ENCODE results near the gene RELCH. TPM values are rescaled to one million over a fixed set of nuclear protein-coding genes. Genes with fewer than 3 reads are reported as not detected.
A peak's percentile ranks its signal among the peaks of the same experiment; 100 is the strongest.

The RELCH gene
- total and polyA plus RNA-seq, 8 donors = 4.9 to 85.9 (median 35.8) TPM

- intact Hi-C loops (cut with DNase I; ENCODE audit: low total_unique reads) = no loop called here
- peak; percentile 53 to 69 for DNase-seq
- H3K4me3 ChIP-seq = no peak overlapping the region
- H3K4me1 ChIP-seq = peaks cover 0 to 5% (median 2%) of the 10 kb centered on the region in 4 donors
- TF ChIP-seq EP300 (IDR thresholded peaks at IDR 0.05) (no peak), POLR2A (IDR thresholded peaks at IDR 0.05) (no peak), POLR2AphosphoS5 (IDR thresholded peaks at IDR 0.05) (no peak), CTCF (IDR thresholded peaks at IDR 0.05) (no peak)
- H3K9me3 ChIP-seq = no peaks in the 10 kb centered on the region
- 30 to 55% (median 53%) methylated on average over 3 of the region's 3 CpGs for WGBS, 5 donors
- H3K27me3 ChIP-seq = peaks cover 0 to 6% (median 0%) of the 10 kb centered on the region in 3 donors
- H3K36me3 ChIP-seq = no peaks in the 10 kb centered on the region
- H3K27ac ChIP-seq = no peak overlapping the region
Observed at GRCh38 chr18:62341473-62341872, 154.4 kb downstream of the RELCH start.

DNA sequence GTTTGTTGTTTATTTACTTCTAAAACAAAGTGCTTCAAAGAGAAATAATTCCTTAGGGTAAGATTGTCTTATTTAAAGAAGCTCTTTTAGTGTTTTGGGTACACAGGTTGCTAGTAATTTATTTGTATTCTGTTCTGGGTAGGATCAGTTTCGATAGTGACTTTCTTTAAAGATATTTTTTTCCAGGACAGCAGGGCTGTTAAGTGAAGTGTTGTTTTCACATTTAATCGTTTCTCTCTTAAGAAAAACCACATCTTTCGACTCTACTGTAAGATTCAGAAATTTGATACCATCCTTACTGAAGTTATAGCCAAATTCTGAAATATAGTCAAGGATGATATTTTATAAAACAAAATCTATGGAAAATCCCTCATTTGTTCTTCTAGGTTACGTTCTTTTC is 155.8 kb downstream of the RELCH start:
- TF ChIP-seq EP300 (IDR thresholded peaks at IDR 0.05) (no peak), POLR2A (IDR thresholded peaks at IDR 0.05) (no peak), CTCF (IDR thresholded peaks at IDR 0.05) (no peak), POLR2AphosphoS5 (IDR thresholded peaks at IDR 0.05) (no peak)
- peaks cover 0 to 5% (median 2%) of the 10 kb centered on the region in 4 donors for H3K4me1 ChIP-seq
- no peaks in the 10 kb centered on the region for H3K9me3 ChIP-seq
- H3K4me3 ChIP-seq = no peak overlapping the region
- WGBS, 5 donors = 84 to 91% (median 86%) methylated on average over 4 of the region's 4 CpGs
- intact Hi-C loops (cut with DNase I; ENCODE audit: low total_unique reads) = no loop called here
- DNase-seq = no peak
- no peak overlapping the region for H3K27ac ChIP-seq
- no peaks in the 10 kb centered on the region for H3K36me3 ChIP-seq
- H3K27me3 ChIP-seq = peaks cover 0 to 6% (median 0%) of the 10 kb centered on the region in 3 donors

GRCh38 chr18:62343316-62343715 is 156.3 kb downstream of the RELCH start:
- 81 to 89% (median 86%) methylated on average over 8 of the region's 8 CpGs for WGBS, 5 donors
- intact Hi-C loops (cut with DNase I; ENCODE audit: low total_unique reads) = no loop called here
- H3K4me1 ChIP-seq = peaks cover 0 to 5% (median 2%) of the 10 kb centered on the region in 4 donors

GRCh38 chr18:62345909-62346308 is 158.9 kb downstream of the RELCH start:
- TF ChIP-seq EP300 (IDR thresholded peaks at IDR 0.05) (no peak), POLR2A (IDR thresholded peaks at IDR 0.05) (no peak), POLR2AphosphoS5 (IDR thresholded peaks at IDR 0.05) (no peak), CTCF (IDR thresholded peaks at IDR 0.05) (no peak)

More at GRCh38 chr18:62343316-62343715, 156.3 kb downstream of the RELCH start:
- no peaks in the 10 kb centered on the region for H3K9me3 ChIP-seq
- H3K4me3 ChIP-seq = no peak overlapping the region
- H3K36me3 ChIP-seq = no peaks in the 10 kb centered on the region
- DNase-seq = no peak
- no peak overlapping the region for H3K27ac ChIP-seq
- TF ChIP-seq POLR2AphosphoS5 (IDR thresholded peaks at IDR 0.05) = no peak
- TF ChIP-seq EP300 (IDR thresholded peaks at IDR 0.05) = no peak
- TF ChIP-seq CTCF (IDR thresholded peaks at IDR 0.05) = no peak
- TF ChIP-seq POLR2A (IDR thresholded peaks at IDR 0.05) = no peak
- H3K27me3 ChIP-seq = peaks cover 0 to 6% (median 0%) of the 10 kb centered on the region in 3 donors

More at GRCh38 chr18:62345909-62346308, 158.9 kb downstream of the RELCH start:
- WGBS, 5 donors = 91 to 97% (median 94%) methylated on average over 2 of the region's 2 CpGs
- no peak overlapping the region for H3K27ac ChIP-seq
- intact Hi-C loops (cut with DNase I; ENCODE audit: low total_unique reads) = no loop called here
- H3K36me3 ChIP-seq = no peaks in the 10 kb centered on the region
- no peaks in the 10 kb centered on the region for H3K4me1 ChIP-seq
- no peaks in the 10 kb centered on the region for H3K9me3 ChIP-seq
- no peaks in the 10 kb centered on the region for H3K27me3 ChIP-seq
- H3K4me3 ChIP-seq = no peak overlapping the region
- DNase-seq = no peak

All from stomach (tissue), 9 donors.